ENCODE data around the gene BSND.

The BSND gene

DNA sequence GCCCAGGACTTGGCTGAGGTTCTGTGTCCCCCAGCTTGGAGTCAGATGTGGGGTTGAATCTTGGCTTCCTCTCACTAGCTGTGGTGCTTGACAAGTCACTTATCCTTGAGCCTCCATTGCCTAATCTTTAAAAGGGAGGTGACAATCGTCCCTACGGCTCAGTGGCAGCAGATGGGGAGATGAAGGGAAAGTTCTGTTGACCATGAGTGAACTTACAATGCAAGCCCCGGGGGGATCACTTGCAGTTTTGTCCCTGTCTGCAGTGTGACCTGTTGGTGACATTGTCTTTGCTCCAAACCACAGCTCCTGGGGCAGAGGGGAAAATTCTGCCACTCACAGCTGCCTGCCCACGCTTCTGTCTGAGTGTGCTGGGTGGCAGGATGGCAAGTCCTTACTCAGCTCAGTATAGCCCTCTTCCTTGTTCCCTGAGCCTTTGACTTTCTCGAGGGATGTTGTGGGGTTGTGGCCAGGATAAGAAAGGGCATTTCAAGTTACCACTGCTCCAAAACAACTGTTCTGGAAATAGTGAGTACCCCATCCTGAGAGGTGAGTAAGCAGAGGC lies 42.3 kb downstream of the BSND start:
- no peak overlapping the region for H3K4me3 ChIP-seq (ENCODE audit: low read length)

DNA sequence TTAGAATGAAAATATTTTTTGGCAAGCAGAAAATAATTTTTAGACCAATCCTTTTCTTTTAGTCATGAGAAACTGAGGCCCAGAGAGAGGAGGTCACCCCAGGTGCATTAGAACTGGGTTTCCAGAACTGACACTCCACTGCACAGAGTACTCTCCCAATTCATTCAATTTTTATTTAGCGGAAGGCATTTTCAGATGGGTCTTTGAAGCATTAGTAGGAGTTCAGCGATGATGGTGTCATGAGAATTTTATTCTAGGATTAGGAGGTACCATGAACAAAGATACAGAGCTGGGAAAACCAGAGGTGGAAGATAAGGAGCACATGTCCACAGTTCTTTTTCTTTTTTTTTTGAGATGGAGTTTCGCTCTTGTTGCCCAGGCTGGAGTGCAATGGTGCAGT lies 42.9 kb downstream of the BSND start:
- TF ChIP-seq, protein P1, sequence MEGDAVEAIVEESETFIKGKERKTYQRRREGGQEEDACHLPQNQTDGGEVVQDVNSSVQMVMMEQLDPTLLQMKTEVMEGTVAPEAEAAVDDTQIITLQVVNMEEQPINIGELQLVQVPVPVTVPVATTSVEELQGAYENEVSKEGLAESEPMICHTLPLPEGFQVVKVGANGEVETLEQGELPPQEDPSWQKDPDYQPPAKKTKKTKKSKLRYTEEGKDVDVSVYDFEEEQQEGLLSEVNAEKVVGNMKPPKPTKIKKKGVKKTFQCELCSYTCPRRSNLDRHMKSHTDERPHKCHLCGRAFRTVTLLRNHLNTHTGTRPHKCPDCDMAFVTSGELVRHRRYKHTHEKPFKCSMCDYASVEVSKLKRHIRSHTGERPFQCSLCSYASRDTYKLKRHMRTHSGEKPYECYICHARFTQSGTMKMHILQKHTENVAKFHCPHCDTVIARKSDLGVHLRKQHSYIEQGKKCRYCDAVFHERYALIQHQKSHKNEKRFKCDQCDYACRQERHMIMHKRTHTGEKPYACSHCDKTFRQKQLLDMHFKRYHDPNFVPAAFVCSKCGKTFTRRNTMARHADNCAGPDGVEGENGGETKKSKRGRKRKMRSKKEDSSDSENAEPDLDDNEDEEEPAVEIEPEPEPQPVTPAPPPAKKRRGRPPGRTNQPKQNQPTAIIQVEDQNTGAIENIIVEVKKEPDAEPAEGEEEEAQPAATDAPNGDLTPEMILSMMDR (conservative IDR thresholded peaks at IDR 0.05; ENCODE audit: low read length) = no peak
- no peak overlapping the region for H3K4me3 ChIP-seq (ENCODE audit: low read length)
- DNase-seq (ENCODE audit: low read depth) = no peak

More for the DNA sequence above, 42.3 kb downstream of the BSND start:
- DNase-seq (ENCODE audit: low read depth) = no peak
- TF ChIP-seq, protein P1 (conservative IDR thresholded peaks at IDR 0.05; ENCODE audit: low read length) = no peak

DNA sequence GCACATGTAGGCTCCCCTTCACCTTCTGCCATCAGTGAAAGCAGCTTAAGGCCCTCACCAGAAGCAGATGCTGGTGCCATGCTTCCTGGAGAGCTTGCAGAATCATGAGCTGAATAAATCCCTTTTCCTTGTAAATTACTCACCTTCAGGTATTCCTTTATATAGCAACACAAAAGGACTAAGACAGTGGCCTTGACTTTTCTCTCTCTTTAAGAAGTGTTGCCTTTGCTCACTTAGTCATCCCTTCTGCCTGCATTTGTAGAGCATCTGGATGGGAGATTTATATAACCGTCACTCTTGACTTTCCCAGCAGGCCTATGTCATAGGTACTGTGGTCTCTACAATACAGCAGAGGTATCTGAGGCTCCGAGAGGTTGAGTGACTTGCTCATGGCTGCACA lies 44.3 kb downstream of the BSND start:
- no peak for DNase-seq (ENCODE audit: low read depth)
- TF ChIP-seq, protein P1 (conservative IDR thresholded peaks at IDR 0.05; ENCODE audit: low read length) = no peak
- H3K4me3 ChIP-seq (ENCODE audit: low read length) = no peak overlapping the region

DNA sequence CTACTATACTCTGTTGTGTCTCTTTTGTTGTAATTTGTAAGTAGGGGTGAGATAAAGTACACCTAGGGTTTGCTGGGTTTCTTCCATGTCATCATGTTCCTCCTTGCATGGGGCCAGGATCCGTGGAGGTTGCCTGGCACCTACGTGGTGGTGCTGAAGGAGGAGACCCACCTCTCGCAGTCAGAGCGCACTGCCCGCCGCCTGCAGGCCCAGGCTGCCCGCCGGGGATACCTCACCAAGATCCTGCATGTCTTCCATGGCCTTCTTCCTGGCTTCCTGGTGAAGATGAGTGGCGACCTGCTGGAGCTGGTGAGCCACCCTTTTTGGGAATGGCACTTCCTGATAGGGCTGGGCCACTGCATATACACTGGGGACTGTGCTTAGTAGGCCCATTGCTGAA lies 45.0 kb downstream of the BSND start:
- no peak overlapping the region for H3K4me3 ChIP-seq (ENCODE audit: low read length)
- TF ChIP-seq, protein P1 (conservative IDR thresholded peaks at IDR 0.05; ENCODE audit: low read length) = no peak
- DNase-seq (ENCODE audit: low read depth) = no peak

DNA sequence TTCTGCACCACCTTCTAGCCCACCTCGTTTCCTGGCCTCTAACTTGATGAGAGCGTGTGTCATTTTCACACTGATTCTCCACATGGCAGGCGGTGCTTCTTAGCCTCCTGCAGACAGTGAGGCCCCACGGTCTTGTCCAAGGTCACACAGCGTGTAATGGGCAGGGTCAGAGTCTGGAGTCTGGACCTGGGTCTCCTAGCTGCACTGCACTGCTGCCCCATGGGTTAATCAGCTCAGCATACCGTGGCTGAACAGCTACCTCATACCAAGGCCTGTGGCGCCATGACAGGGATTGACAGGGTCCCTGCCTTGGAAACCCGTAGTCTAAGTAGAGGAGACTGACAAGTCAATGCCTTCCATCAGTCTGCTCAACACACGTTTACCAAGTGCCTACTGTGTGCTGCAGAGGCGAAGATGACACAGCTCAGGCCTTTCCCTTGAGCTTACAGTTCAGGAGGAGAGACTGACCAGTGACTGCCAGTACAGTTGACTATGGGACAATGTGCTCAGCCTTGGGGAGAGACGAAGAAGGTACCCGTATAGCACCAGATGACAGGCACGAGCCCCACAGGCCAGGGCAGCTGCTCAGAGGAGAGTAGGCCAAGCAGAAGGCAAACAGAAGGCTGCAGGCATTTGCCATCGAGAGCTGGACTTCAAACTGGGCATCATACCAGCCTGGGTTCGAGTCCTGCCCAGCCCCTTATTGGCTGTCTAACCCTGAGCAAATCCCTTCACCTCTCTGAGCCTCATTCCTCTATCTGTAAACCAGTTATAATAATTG lies 46.1 kb downstream of the BSND start:
- no peak overlapping the region for H3K4me3 ChIP-seq (ENCODE audit: low read length)
- DNase-seq (ENCODE audit: low read depth) = no peak
- TF ChIP-seq, protein P1 (conservative IDR thresholded peaks at IDR 0.05; ENCODE audit: low read length) = no peak

DNA sequence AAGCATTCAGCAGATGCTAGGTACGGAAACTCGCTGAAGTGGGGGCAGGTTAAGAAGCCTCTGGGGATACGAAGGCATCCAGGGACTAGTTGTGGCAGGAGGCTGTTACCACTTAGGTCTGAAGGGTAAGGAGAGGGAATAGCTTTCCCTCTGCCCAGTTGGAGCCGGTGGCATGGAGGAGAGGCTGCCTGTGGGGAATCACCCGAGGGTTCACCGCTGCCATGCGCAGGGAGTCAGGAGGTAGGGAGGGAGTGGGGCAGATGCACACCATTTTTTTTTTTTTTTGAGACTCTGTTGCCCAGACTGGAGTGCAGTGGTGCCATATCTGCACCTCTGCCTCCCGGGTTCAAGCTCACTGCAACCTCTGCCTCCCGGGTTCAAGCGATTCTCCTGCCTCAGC lies 46.7 kb downstream of the BSND start:
- DNase-seq (ENCODE audit: low read depth) = no peak
- TF ChIP-seq, protein P1 (conservative IDR thresholded peaks at IDR 0.05; ENCODE audit: low read length) = no peak

DNA sequence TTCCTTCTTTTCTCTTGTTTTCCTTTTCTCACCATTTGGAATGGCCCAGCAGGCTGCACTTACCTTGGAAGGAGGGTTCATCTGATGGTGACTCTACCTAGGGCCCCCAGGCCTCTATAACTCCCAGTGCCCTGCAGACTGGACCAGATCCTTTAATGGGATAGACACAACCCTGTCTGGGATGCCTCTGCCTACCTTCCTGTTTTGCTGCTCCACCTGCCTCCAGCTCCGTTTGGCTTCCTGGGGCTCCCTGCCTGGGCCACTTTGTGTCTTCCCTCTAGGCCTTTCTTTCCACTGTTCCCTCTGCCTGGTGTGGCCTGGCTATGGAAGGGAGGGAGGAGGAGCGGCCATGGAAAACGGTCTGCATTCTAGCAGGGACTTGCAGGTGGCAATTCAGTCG lies 48.1 kb downstream of the BSND start:
- TF ChIP-seq, protein P1 (conservative IDR thresholded peaks at IDR 0.05; ENCODE audit: low read length) = no peak
- DNase-seq (ENCODE audit: low read depth) = no peak
- H3K4me3 ChIP-seq (ENCODE audit: low read length) = no peak overlapping the region

More for the DNA sequence above, 46.7 kb downstream of the BSND start:
- H3K4me3 ChIP-seq (ENCODE audit: low read length) = no peak overlapping the region

Data from AG10803 (cell line).